BJ (cell line): ENCODE measurements around the gene BST1. TPM values are rescaled to one million over a fixed set of nuclear protein-coding genes. Genes with fewer than 3 reads are reported as not detected.

Source experiments
- CTCF ChIA-PET: fragments of 350-600 bp; formaldehyde crosslinking; extraction: SDS; loops from one replicate; lab custom pipeline; 2021; ENCODE audit warnings: antibody characterized with exemption, inconsistent platforms; lab: Yijun Ruan, JAX
- POLR2A ChIA-PET: fragments of 300-600 bp; sonication (Branson Sonifier 250); formaldehyde crosslinking; extraction: SDS; loops from one replicate; lab custom pipeline; 2021; ENCODE audit warnings: antibody characterized with exemption; lab: Charles Lee
- DNase-seq: peaks from one replicate; pipeline ENCODE4 v3.0.0-alpha.2; 2011; ENCODE audit warnings: low read depth
- H3K27me3 ChIP-seq: 2 replicates; pipeline ENCODE4 v1.6.0; 2011; ENCODE audit warnings: low read length; ENCODE audit not compliant: control insufficient read depth, insufficient read depth
- H3K36me3 ChIP-seq: 2 replicates; pipeline ENCODE4 v1.5.1; 2011; ENCODE audit warnings: low read length; ENCODE audit not compliant: control insufficient read depth, insufficient read depth
- H3K4me3 ChIP-seq: 2 replicates; pipeline ENCODE4 v1.5.1; 2011; ENCODE audit warnings: low read depth, mild to moderate bottlenecking, control low read depth, low read length
- polyA plus RNA-seq: library from polyadenylated mRNA; depleted of rRNA; stranded (reverse); fragments of >200 nt; gene quantifications from 2 replicates; pipeline ENCODE4 v1.2.3, GENCODE V29; 2011
- TF ChIP-seq, protein P1 (sequence below): IDR thresholded peaks from 2 replicates; pipeline ENCODE4 v1.5.1; 2011; ENCODE audit warnings: low read depth, mild to moderate bottlenecking, control low read depth, inconsistent platforms, low read length, moderate library complexity; ENCODE audit not compliant: insufficient read depth

BST1 gene
- polyA plus RNA-seq, 1 experiment = 38.5 TPM

DNA sequence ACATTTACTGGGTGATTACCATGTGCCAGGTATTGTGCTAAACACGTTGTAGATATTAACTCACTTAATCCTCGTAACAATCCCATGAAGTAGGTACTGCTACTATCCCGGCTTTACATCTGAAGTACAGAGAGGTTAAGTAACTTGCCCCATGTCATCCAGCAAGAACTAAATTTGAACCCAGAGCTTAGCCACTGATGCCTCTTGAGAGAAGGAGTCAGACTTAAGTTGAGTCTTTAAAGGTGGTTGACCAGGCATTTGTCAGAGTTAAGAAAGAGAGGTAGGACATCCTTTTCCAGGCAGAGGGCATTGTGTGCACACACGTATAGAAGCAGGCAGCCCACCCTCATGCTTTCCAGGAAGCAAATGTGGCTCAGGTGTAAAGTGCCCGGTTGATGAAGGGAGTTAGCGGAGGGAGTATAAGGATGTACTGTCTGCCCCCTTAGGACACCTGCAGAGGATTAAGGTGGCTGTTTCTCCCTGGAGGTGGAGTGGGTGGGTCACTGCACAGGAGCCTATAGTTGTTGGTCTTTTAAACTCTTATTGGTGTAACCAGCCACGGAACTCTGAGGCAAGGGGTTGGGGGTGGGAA lies 74.9 kb downstream of the BST1 start:
- CTCF ChIA-PET = interaction anchor here (1.5 kb wide), 1 partner anchor 28 kb away, joined by 4 read pairs; no protein-coding TSS in a partner anchor
- Histone ChIP-seq H3K36me3 (no peaks in the 10 kb centered on the region), H3K27me3 (peaks cover 11% of the 10 kb centered on the region), H3K4me3 (no peak overlapping the region)
- POLR2A ChIA-PET = interaction anchor here (0.5 kb wide), 1 partner anchor 1638 kb away, joined by 5 read pairs; no protein-coding TSS in a partner anchor
- TF ChIP-seq, protein P1, sequence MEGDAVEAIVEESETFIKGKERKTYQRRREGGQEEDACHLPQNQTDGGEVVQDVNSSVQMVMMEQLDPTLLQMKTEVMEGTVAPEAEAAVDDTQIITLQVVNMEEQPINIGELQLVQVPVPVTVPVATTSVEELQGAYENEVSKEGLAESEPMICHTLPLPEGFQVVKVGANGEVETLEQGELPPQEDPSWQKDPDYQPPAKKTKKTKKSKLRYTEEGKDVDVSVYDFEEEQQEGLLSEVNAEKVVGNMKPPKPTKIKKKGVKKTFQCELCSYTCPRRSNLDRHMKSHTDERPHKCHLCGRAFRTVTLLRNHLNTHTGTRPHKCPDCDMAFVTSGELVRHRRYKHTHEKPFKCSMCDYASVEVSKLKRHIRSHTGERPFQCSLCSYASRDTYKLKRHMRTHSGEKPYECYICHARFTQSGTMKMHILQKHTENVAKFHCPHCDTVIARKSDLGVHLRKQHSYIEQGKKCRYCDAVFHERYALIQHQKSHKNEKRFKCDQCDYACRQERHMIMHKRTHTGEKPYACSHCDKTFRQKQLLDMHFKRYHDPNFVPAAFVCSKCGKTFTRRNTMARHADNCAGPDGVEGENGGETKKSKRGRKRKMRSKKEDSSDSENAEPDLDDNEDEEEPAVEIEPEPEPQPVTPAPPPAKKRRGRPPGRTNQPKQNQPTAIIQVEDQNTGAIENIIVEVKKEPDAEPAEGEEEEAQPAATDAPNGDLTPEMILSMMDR = no peak
- no peak for DNase-seq

DNA sequence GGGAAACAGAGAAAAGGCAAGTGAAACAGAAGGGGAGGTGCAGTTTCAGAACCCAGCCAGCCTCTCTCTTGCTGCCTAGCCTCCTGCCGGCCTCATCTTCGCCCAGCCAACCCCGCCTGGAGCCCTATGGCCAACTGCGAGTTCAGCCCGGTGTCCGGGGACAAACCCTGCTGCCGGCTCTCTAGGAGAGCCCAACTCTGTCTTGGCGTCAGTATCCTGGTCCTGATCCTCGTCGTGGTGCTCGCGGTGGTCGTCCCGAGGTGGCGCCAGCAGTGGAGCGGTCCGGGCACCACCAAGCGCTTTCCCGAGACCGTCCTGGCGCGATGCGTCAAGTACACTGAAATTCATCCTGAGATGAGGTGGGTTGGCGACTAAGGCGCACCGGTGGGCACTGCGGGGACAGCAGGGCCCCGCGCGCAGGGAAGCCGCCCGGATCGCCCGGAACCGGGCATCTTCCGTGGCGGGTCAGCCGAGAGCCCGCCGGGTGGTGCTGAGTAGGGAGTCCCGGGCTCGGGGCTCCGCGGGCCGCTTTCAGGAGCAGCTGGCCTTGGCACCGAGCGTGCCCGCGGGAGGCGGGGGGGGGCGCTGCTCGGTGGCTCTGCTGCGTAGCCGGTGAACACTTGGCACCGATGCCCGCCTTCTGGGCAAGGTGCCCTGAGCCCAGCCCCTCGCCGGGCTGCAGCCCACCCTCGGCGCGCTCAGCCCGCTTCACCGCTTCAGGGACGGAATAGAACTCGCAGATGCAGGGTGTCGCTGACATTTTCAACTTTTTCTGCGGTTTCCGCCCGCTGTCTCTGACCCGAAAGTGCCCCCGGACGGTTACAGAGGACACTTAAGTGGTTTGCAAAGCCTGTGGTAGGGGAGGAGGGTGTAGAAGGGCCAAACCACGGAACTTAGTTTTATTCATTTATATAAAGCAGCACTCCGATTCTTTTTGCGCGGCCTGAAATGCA lies 75.7 kb downstream of the BST1 start, which contains the start of gene CD38:
Gene CD38, plus strand, starts transcription at position 40 of the 953 bp plus-strand sequence. Its CDS starts 87 bp downstream, at position 127.
- DNase-seq = no peak
- H3K36me3 ChIP-seq = no peaks in the 10 kb centered on the region
- peak within 1 kb of the TSS; percentile 44 for H3K4me3 ChIP-seq
- TF ChIP-seq, protein P1 = no peak
- ChIA-PET POLR2A (no interaction called here), CTCF (interaction anchor here (1.0 to 1.5 kb wide), 2 partner anchors 8 to 27 kb away, joined by 3 to 4 read pairs; no protein-coding TSS in a partner anchor)
- H3K27me3 ChIP-seq = peaks cover 16% of the 10 kb centered on the region

- H3K36me3 ChIP-seq = no peaks in the 10 kb centered on the region
- ChIA-PET CTCF (interaction anchor here (0.9 to 1.0 kb wide), 2 partner anchors 9 to 222 kb away, joined by 3 read pairs; no protein-coding TSS in a partner anchor), POLR2A (no interaction called here)
- peak overlapping the region; percentile 44; the same call in 1 of the 2 replicates for H3K4me3 ChIP-seq
- peaks cover 17% of the 10 kb centered on the region for H3K27me3 ChIP-seq
- peak; percentile 15 for DNase-seq
- TF ChIP-seq, protein P1 = peak; percentile 55
These were observed 76.4 kb downstream of the BST1 start for GRCh38 chr4:15779306-15779705.

DNA sequence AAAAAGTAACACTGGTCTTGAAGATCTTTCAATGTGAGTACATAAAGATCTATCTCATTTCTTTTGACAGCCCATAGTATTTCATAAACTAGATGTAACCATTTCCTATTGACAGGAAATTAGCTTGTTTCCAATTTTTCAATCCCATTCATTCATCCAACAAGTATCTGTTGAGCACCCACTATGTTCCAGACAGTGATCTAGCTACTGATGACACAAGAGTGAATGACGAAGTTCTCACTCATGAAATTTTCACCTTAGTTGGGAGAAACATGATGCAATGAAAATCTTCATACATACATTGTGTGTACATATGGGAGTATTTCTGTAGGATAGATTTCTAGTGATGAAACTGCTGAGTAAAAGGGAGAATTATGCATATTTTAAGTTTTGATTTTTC lies 76.9 kb downstream of the BST1 start:
- H3K36me3 ChIP-seq = no peaks in the 10 kb centered on the region
- POLR2A ChIA-PET = no interaction called here
- TF ChIP-seq, protein P1 = no peak
- no peak for DNase-seq
- peaks cover 17% of the 10 kb centered on the region for H3K27me3 ChIP-seq
- H3K4me3 ChIP-seq = no peak overlapping the region
- CTCF ChIA-PET = interaction anchor here (0.9 to 1.0 kb wide), 2 partner anchors 9 to 221 kb away, joined by 3 read pairs; no protein-coding TSS in a partner anchor
